ENCODE data around the gene TMEM63B. TPM values are rescaled to one million over a fixed set of nuclear protein-coding genes. Genes with fewer than 3 reads are reported as not detected.
A peak's percentile ranks its signal among the peaks of the same experiment; 100 is the strongest.

The TMEM63B gene
- total and polyA plus RNA-seq, 2 donors (not counting 1 experiment from before 2014, with no cell fraction given), result 15.4 to 19.1 TPM

- TF ChIP-seq, protein P1, sequence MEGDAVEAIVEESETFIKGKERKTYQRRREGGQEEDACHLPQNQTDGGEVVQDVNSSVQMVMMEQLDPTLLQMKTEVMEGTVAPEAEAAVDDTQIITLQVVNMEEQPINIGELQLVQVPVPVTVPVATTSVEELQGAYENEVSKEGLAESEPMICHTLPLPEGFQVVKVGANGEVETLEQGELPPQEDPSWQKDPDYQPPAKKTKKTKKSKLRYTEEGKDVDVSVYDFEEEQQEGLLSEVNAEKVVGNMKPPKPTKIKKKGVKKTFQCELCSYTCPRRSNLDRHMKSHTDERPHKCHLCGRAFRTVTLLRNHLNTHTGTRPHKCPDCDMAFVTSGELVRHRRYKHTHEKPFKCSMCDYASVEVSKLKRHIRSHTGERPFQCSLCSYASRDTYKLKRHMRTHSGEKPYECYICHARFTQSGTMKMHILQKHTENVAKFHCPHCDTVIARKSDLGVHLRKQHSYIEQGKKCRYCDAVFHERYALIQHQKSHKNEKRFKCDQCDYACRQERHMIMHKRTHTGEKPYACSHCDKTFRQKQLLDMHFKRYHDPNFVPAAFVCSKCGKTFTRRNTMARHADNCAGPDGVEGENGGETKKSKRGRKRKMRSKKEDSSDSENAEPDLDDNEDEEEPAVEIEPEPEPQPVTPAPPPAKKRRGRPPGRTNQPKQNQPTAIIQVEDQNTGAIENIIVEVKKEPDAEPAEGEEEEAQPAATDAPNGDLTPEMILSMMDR (IDR thresholded peaks at IDR 0.05), result no peak
- TF ChIP-seq EZH2 (IDR thresholded peaks at IDR 0.05; ENCODE audit: borderline replicate concordance, insufficient read depth, low read depth, low read length, poor library complexity, severe bottlenecking), result no peak
- WGBS (ENCODE audit: insufficient coverage), result no CpG with 5 or more reads among the region's 1 CpG
- Histone ChIP-seq H3K4me1 (ENCODE audit: control insufficient read depth in 2 of 2, insufficient read depth in 2 of 2, low read length in 2 of 2) (peaks cover 28 to 42% of the 10 kb centered on the region in 2 donors), H3K9me3 (ENCODE audit: control extremely low read depth in 1 of 3, control insufficient read depth in 2 of 3, insufficient read depth in 1 of 3, low read length in 2 of 3) (no peaks in the 10 kb centered on the region), H3K4me3 (ENCODE audit: control extremely low read depth in 1 of 5, extremely low read depth in 1 of 5, insufficient read depth in 1 of 5, low read depth in 2 of 5, low read length in 4 of 5) (no peak overlapping the region), H3K27me3 (replicated peaks in 1 of 4; ENCODE audit: control extremely low read depth in 1 of 4, control insufficient read depth in 3 of 4, insufficient read depth in 4 of 4, low read length in 3 of 4) (no peaks in the 10 kb centered on the region), H3K79me2 (ENCODE audit: control insufficient read depth, insufficient read depth, low read length) (peaks cover 96% of the 10 kb centered on the region), H3K9ac (ENCODE audit: low read length) (peak overlapping the region; percentile 9), H4K20me1 (ENCODE audit: control insufficient read depth, insufficient read depth, low read length, poor library complexity, severe bottlenecking) (peaks cover 54% of the 10 kb centered on the region), H3K27ac (ENCODE audit: low read length in 2 of 2) (no peak overlapping the region), H2AFZ (ENCODE audit: insufficient read depth, low read depth, low read length, poor library complexity, severe bottlenecking) (no peak overlapping the region), H3K36me3 (replicated peaks in 1 of 2; ENCODE audit: control extremely low read depth in 1 of 2, control insufficient read depth in 1 of 2, extremely low read depth in 1 of 2, insufficient read depth in 2 of 2, low read length in 1 of 2) (peaks cover 0 to 3% of the 10 kb centered on the region in 2 experiments), H3K4me2 (replicated peaks; ENCODE audit: low read depth, low read length, poor library complexity, severe bottlenecking) (peak overlapping the region; percentile 34)
- ATAC-seq (ENCODE audit: low read depth) (no peak), DNase-seq (no peak)
- peaks cover 66% of the 10 kb centered on the region for H3K4me1 Mint-ChIP-seq
- H3K27ac Mint-ChIP-seq, result peak overlapping the region; percentile 1
- ChIA-PET POLR2A (no interaction called here), CTCF (interaction anchor here (1.4 to 2.3 kb wide), 2 partner anchors 25 to 28 kb away, joined by 4 to 5 read pairs; no protein-coding TSS in a partner anchor)
- intact Hi-C loops (cut with micrococcal nuclease), result no loop called here
- H3K9me3 Mint-ChIP-seq (ENCODE audit: insufficient read depth), result no peaks in the 10 kb centered on the region
- no peak overlapping the region for H3K4me3 Mint-ChIP-seq
- no peaks in the 10 kb centered on the region for H3K27me3 Mint-ChIP-seq
Measured at GRCh38 chr6:44122801-44123200, 4.6 kb upstream of the TMEM63B start.

DNA sequence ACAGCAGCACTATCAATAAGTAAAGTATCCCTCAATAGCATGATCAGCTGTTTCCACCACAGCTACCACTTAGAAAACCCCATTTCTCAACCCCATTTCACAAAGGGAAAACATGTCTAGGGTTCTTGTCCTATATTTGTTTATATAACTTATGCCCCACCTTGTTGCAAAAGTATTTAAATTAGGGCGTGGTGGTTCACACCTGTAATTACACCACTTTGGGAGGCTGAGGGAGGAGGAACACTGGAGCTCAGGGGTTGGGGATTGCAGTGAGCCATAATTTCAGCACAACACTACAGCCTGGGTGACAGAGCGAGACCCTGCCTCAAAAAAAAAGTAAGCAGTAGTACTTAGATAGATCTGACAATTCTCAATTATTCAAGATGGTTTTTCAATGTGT, 3.8 kb upstream of the TMEM63B start:
- Histone ChIP-seq H3K36me3 (replicated peaks in 1 of 2; ENCODE audit: control extremely low read depth in 1 of 2, control insufficient read depth in 1 of 2, extremely low read depth in 1 of 2, insufficient read depth in 2 of 2, low read length in 1 of 2) (no peaks in the 10 kb centered on the region), H3K79me2 (ENCODE audit: control insufficient read depth, insufficient read depth, low read length) (peaks cover 95% of the 10 kb centered on the region), H3K4me2 (replicated peaks; ENCODE audit: low read depth, low read length, poor library complexity, severe bottlenecking) (peak overlapping the region; percentile 34), H3K9me3 (ENCODE audit: control extremely low read depth in 1 of 3, control insufficient read depth in 2 of 3, insufficient read depth in 1 of 3, low read length in 2 of 3) (no peaks in the 10 kb centered on the region), H2AFZ (ENCODE audit: insufficient read depth, low read depth, low read length, poor library complexity, severe bottlenecking) (no peak overlapping the region), H3K27me3 (replicated peaks in 1 of 4; ENCODE audit: control extremely low read depth in 1 of 4, control insufficient read depth in 3 of 4, insufficient read depth in 4 of 4, low read length in 3 of 4) (no peaks in the 10 kb centered on the region), H4K20me1 (ENCODE audit: control insufficient read depth, insufficient read depth, low read length, poor library complexity, severe bottlenecking) (peaks cover 51% of the 10 kb centered on the region), H3K4me1 (ENCODE audit: control insufficient read depth in 2 of 2, insufficient read depth in 2 of 2, low read length in 2 of 2) (peaks cover 34 to 48% of the 10 kb centered on the region in 2 donors), H3K9ac (ENCODE audit: low read length) (no peak overlapping the region), H3K4me3 (ENCODE audit: control extremely low read depth in 1 of 5, extremely low read depth in 1 of 5, insufficient read depth in 1 of 5, low read depth in 2 of 5, low read length in 4 of 5) (no peak overlapping the region), H3K27ac (ENCODE audit: low read length in 2 of 2) (no peak overlapping the region)
- ChIA-PET CTCF (interaction anchor here (1.4 to 2.3 kb wide), 2 partner anchors 26 to 28 kb away, joined by 4 to 5 read pairs; no protein-coding TSS in a partner anchor), POLR2A (no interaction called here)
- intact Hi-C loops (cut with micrococcal nuclease), result no loop called here
- Mint-ChIP-seq H3K4me3 (no peak overlapping the region), H3K27me3 (no peaks in the 10 kb centered on the region), H3K4me1 (peaks cover 65% of the 10 kb centered on the region), H3K9me3 (ENCODE audit: insufficient read depth) (no peaks in the 10 kb centered on the region), H3K27ac (no peak overlapping the region)
- no peak for ATAC-seq (ENCODE audit: low read depth)
- WGBS (ENCODE audit: insufficient coverage), result no CpG with 5 or more reads among the region's 2 CpGs
- TF ChIP-seq, protein P1 (IDR thresholded peaks at IDR 0.05), result no peak
- TF ChIP-seq EZH2 (IDR thresholded peaks at IDR 0.05; ENCODE audit: borderline replicate concordance, insufficient read depth, low read depth, low read length, poor library complexity, severe bottlenecking), result no peak
- DNase-seq, result no peak
